ENCODE measurements around the gene ITPRIP.

Gene ITPRIP

DNA sequence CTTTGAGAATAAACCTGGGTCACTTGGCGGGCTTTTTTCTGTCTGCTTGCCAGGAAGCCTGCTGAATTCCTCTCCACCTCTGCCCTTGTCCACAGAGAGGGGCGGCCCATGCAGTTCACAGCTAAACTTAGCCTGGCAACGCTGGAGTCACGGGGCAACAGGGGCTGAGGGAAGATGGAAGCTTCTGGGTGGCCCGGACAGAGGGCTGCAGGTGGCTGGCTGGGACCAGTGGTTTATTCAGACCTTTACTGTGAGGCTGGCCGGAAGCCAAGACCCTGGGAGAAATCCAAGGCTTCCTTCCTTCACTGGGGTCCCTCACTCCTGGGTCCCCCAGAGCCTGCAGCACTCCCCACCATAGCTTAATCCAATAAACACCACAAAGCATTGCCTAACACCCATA is 17.0 kb downstream of the ITPRIP start:
- Histone ChIP-seq H3K27me3 (replicated peaks; ENCODE audit: control insufficient read depth, insufficient read depth, low read length, poor library complexity, severe bottlenecking) (no peaks in the 10 kb centered on the region), H3K4me3 (ENCODE audit: insufficient read depth, low read depth, low read length, poor library complexity, severe bottlenecking) (no peak overlapping the region), H3K4me1 (ENCODE audit: control insufficient read depth, insufficient read depth, low read length, poor library complexity, severe bottlenecking) (peaks cover 52% of the 10 kb centered on the region), H3K36me3 (ENCODE audit: control insufficient read depth, insufficient read depth, low read length) (peaks cover under 1% of the 10 kb centered on the region), H3K9me3 (ENCODE audit: control insufficient read depth, low read length) (no peaks in the 10 kb centered on the region), H3K27ac (ENCODE audit: insufficient read depth, low read length, poor library complexity, severe bottlenecking) (no peak overlapping the region)
- no peak for DNase-seq

GRCh38 chr10:104318810-104319741 is 19.2 kb downstream of the ITPRIP start:
- Histone ChIP-seq H3K27ac (ENCODE audit: insufficient read depth, low read length, poor library complexity, severe bottlenecking) (no peak overlapping the region), H3K27me3 (replicated peaks; ENCODE audit: control insufficient read depth, insufficient read depth, low read length, poor library complexity, severe bottlenecking) (no peaks in the 10 kb centered on the region), H3K36me3 (ENCODE audit: control insufficient read depth, insufficient read depth, low read length) (peaks cover 21% of the 10 kb centered on the region), H3K4me3 (ENCODE audit: insufficient read depth, low read depth, low read length, poor library complexity, severe bottlenecking) (no peak overlapping the region), H3K9me3 (ENCODE audit: control insufficient read depth, low read length) (no peaks in the 10 kb centered on the region), H3K4me1 (ENCODE audit: control insufficient read depth, insufficient read depth, low read length, poor library complexity, severe bottlenecking) (peaks cover 32% of the 10 kb centered on the region)
- DNase-seq: no peak

DNA sequence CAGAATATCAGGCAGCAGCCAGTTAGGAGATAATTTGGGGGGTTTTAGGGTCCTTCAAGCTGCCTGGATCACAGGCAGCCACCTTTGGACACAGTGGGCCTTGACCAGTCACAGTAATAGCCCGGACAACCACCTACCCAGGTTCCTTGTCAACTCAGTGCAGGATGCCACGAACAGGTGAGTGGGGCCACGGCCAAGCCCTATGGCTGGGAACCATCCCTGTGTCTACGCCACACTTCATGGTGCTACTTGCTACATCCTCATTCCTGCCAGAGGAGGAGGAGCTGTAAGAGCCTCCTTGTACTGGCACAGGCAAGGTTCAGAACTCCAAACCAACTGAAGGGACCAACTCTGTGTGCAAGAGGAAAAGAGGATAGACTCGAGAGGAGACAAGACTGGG is 19.9 kb downstream of the ITPRIP start:
- Histone ChIP-seq H3K4me1 (ENCODE audit: control insufficient read depth, insufficient read depth, low read length, poor library complexity, severe bottlenecking) (peaks cover 25% of the 10 kb centered on the region), H3K27me3 (replicated peaks; ENCODE audit: control insufficient read depth, insufficient read depth, low read length, poor library complexity, severe bottlenecking) (no peaks in the 10 kb centered on the region), H3K27ac (ENCODE audit: insufficient read depth, low read length, poor library complexity, severe bottlenecking) (no peak overlapping the region), H3K36me3 (ENCODE audit: control insufficient read depth, insufficient read depth, low read length) (peaks cover 29% of the 10 kb centered on the region), H3K9me3 (ENCODE audit: control insufficient read depth, low read length) (no peaks in the 10 kb centered on the region), H3K4me3 (ENCODE audit: insufficient read depth, low read depth, low read length, poor library complexity, severe bottlenecking) (no peak overlapping the region)
- DNase-seq: no peak

GRCh38 chr10:104317726-104318299 is 20.5 kb downstream of the ITPRIP start:
- H3K9me3 ChIP-seq (ENCODE audit: control insufficient read depth, low read length): no peaks in the 10 kb centered on the region
- H3K4me1 ChIP-seq (ENCODE audit: control insufficient read depth, insufficient read depth, low read length, poor library complexity, severe bottlenecking): peaks cover 19% of the 10 kb centered on the region
- no peak overlapping the region for H3K27ac ChIP-seq (ENCODE audit: insufficient read depth, low read length, poor library complexity, severe bottlenecking)
- peaks cover 34% of the 10 kb centered on the region for H3K36me3 ChIP-seq (ENCODE audit: control insufficient read depth, insufficient read depth, low read length)
- H3K4me3 ChIP-seq (ENCODE audit: insufficient read depth, low read depth, low read length, poor library complexity, severe bottlenecking): no peak overlapping the region
- no peak for DNase-seq
- H3K27me3 ChIP-seq (replicated peaks; ENCODE audit: control insufficient read depth, insufficient read depth, low read length, poor library complexity, severe bottlenecking): no peaks in the 10 kb centered on the region

- H3K36me3 ChIP-seq (ENCODE audit: control insufficient read depth, insufficient read depth, low read length): peaks cover 39% of the 10 kb centered on the region
- DNase-seq: no peak
- no peak overlapping the region for H3K4me3 ChIP-seq (ENCODE audit: insufficient read depth, low read depth, low read length, poor library complexity, severe bottlenecking)
- no peaks in the 10 kb centered on the region for H3K9me3 ChIP-seq (ENCODE audit: control insufficient read depth, low read length)
- no peak overlapping the region for H3K27ac ChIP-seq (ENCODE audit: insufficient read depth, low read length, poor library complexity, severe bottlenecking)
- H3K27me3 ChIP-seq (replicated peaks; ENCODE audit: control insufficient read depth, insufficient read depth, low read length, poor library complexity, severe bottlenecking): no peaks in the 10 kb centered on the region
- H3K4me1 ChIP-seq (ENCODE audit: control insufficient read depth, insufficient read depth, low read length, poor library complexity, severe bottlenecking): peaks cover 14% of the 10 kb centered on the region
Measured at GRCh38 chr10:104317269-104317710, 21.0 kb downstream of the ITPRIP start.

- peaks cover 45% of the 10 kb centered on the region for H3K36me3 ChIP-seq (ENCODE audit: control insufficient read depth, insufficient read depth, low read length)
Measured at GRCh38 chr10:104316321-104317099, 21.8 kb downstream of the ITPRIP start.

GRCh38 chr10:104315486-104315921 is 22.8 kb downstream of the ITPRIP start:
- H3K27me3 ChIP-seq (replicated peaks; ENCODE audit: control insufficient read depth, insufficient read depth, low read length, poor library complexity, severe bottlenecking): no peaks in the 10 kb centered on the region
- DNase-seq: no peak
- H3K36me3 ChIP-seq (ENCODE audit: control insufficient read depth, insufficient read depth, low read length): peaks cover 47% of the 10 kb centered on the region
- no peaks in the 10 kb centered on the region for H3K4me1 ChIP-seq (ENCODE audit: control insufficient read depth, insufficient read depth, low read length, poor library complexity, severe bottlenecking)
- H3K27ac ChIP-seq (ENCODE audit: insufficient read depth, low read length, poor library complexity, severe bottlenecking): no peak overlapping the region
- no peak overlapping the region for H3K4me3 ChIP-seq (ENCODE audit: insufficient read depth, low read depth, low read length, poor library complexity, severe bottlenecking)
- no peaks in the 10 kb centered on the region for H3K9me3 ChIP-seq (ENCODE audit: control insufficient read depth, low read length)

More at GRCh38 chr10:104316321-104317099, 21.8 kb downstream of the ITPRIP start:
- Histone ChIP-seq H3K9me3 (ENCODE audit: control insufficient read depth, low read length) (no peaks in the 10 kb centered on the region), H3K4me3 (ENCODE audit: insufficient read depth, low read depth, low read length, poor library complexity, severe bottlenecking) (no peak overlapping the region), H3K27me3 (replicated peaks; ENCODE audit: control insufficient read depth, insufficient read depth, low read length, poor library complexity, severe bottlenecking) (no peaks in the 10 kb centered on the region), H3K27ac (ENCODE audit: insufficient read depth, low read length, poor library complexity, severe bottlenecking) (no peak overlapping the region), H3K4me1 (ENCODE audit: control insufficient read depth, insufficient read depth, low read length, poor library complexity, severe bottlenecking) (peaks cover 6% of the 10 kb centered on the region)
- no peak for DNase-seq

DNA sequence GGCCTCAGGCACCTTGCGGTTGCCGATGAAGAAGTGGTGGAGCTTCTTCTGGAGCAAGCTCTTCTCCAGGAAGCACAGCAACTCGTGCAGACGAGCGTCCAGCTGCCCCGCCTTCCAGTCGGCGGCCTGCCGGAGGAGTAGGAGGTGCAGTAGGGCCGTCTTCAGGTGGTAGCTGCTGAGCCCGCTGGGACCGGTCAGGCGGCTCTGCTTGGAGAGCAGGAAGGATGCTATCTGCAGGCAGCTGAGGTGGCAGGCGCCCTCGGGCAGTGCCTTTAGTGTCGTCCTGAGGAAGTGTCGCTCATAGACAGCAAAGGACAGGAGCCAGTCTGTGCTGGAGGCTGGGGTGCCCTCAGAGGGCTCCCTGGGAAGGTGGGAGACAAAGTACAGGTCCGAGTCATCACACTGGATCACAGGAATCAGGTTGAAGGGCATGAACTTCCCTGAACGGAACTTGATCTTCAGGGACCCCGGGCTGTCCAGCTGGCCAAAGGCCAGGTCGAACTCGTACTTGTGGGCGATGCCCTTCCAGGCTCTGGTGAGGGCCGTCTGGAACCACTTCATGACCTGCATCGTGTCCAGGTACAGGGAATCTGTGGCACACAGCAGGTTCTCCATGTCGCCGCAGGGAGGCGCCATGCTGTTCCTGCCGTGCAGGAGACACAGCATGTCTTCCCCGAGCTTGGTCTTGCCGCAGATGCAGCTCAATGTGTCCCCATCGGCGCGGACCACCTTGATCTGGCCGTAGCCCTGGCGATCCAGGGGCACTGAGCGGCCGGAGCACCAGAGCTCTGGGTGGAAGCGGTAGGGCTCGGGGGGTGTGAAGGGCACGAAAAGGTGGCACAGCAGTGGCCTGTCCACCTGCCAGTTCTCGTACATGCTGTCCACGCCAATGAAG is 23.4 kb downstream of the ITPRIP start:
- Histone ChIP-seq H3K27me3 (replicated peaks; ENCODE audit: control insufficient read depth, insufficient read depth, low read length, poor library complexity, severe bottlenecking) (no peaks in the 10 kb centered on the region), H3K4me3 (ENCODE audit: insufficient read depth, low read depth, low read length, poor library complexity, severe bottlenecking) (no peak overlapping the region), H3K9me3 (ENCODE audit: control insufficient read depth, low read length) (no peaks in the 10 kb centered on the region), H3K36me3 (ENCODE audit: control insufficient read depth, insufficient read depth, low read length) (peaks cover 47% of the 10 kb centered on the region), H3K4me1 (ENCODE audit: control insufficient read depth, insufficient read depth, low read length, poor library complexity, severe bottlenecking) (no peaks in the 10 kb centered on the region), H3K27ac (ENCODE audit: insufficient read depth, low read length, poor library complexity, severe bottlenecking) (no peak overlapping the region)
- no peak for DNase-seq

- Histone ChIP-seq H3K27ac (ENCODE audit: insufficient read depth, low read length, poor library complexity, severe bottlenecking) (no peak overlapping the region), H3K9me3 (ENCODE audit: control insufficient read depth, low read length) (no peaks in the 10 kb centered on the region), H3K4me1 (ENCODE audit: control insufficient read depth, insufficient read depth, low read length, poor library complexity, severe bottlenecking) (peaks cover 14% of the 10 kb centered on the region), H3K4me3 (ENCODE audit: insufficient read depth, low read depth, low read length, poor library complexity, severe bottlenecking) (no peak overlapping the region), H3K36me3 (ENCODE audit: control insufficient read depth, insufficient read depth, low read length) (peaks cover 47% of the 10 kb centered on the region), H3K27me3 (replicated peaks; ENCODE audit: control insufficient read depth, insufficient read depth, low read length, poor library complexity, severe bottlenecking) (no peaks in the 10 kb centered on the region)
- DNase-seq: no peak
Measured at GRCh38 chr10:104311184-104311720, 27.0 kb downstream of the ITPRIP start.
